Umbilical cord (tissue), 2 donors: ENCODE data around the gene DYNLT3. TPM values are rescaled to one million over a fixed set of nuclear protein-coding genes. Genes with fewer than 3 reads are reported as not detected.
A peak's percentile ranks its signal among the peaks of the same experiment; 100 is the strongest.

Experiments
- DNase-seq: peaks from one replicate; pipeline ENCODE4 v3.0.0-alpha.2; 2015; ENCODE audit warnings: low spot score
- total RNA-seq: library from RNA; depleted of rRNA; stranded (reverse); fragments of >200 nt; gene quantifications from one replicate; pipeline ENCODE4 v1.2.3, GENCODE V29; 2014; ENCODE audit warnings: low replicate concordance; ENCODE audit not compliant: insufficient read depth

DYNLT3 gene
- total RNA-seq, result 46.5 TPM

- peak; percentile 74 for DNase-seq
Measured at GRCh38 chrX:37846934-37847732, at the start of gene DYNLT3. Gene DYNLT3 (minus strand): TSS chrX:37847571. CDS start chrX:37847510, 61 bp downstream.

- peak; percentile 61 for DNase-seq
Measured at GRCh38 chrX:37896511-37896890, 49.1 kb upstream of the DYNLT3 start.

GRCh38 chrX:37895795-37896510 is 48.6 kb upstream of the DYNLT3 start:
- DNase-seq, result no peak

- no peak for DNase-seq
Measured at GRCh38 chrX:37894725-37895124, 47.4 kb upstream of the DYNLT3 start.

- DNase-seq, result no peak
Measured at GRCh38 chrX:37888010-37888409, 40.6 kb upstream of the DYNLT3 start.

- DNase-seq, result no peak
Measured at GRCh38 chrX:37887347-37887746, 40.0 kb upstream of the DYNLT3 start.

GRCh38 chrX:37883196-37883595 is 35.8 kb upstream of the DYNLT3 start:
- DNase-seq, result no peak

- no peak for DNase-seq
Measured at GRCh38 chrX:37879692-37880091, 32.3 kb upstream of the DYNLT3 start.

GRCh38 chrX:37876716-37877115 is 29.3 kb upstream of the DYNLT3 start:
- no peak for DNase-seq

- DNase-seq, result no peak
Measured at GRCh38 chrX:37875675-37876074, 28.3 kb upstream of the DYNLT3 start.

GRCh38 chrX:37873220-37873619 is 25.8 kb upstream of the DYNLT3 start:
- DNase-seq, result no peak

GRCh38 chrX:37872303-37872655 is 24.9 kb upstream of the DYNLT3 start:
- no peak for DNase-seq

- DNase-seq, result peak; percentile 23
Measured at GRCh38 chrX:37871626-37872302, 24.4 kb upstream of the DYNLT3 start.

GRCh38 chrX:37867536-37868153 is 20.3 kb upstream of the DYNLT3 start:
- DNase-seq, result no peak

GRCh38 chrX:37863728-37864127 is 16.4 kb upstream of the DYNLT3 start:
- DNase-seq, result no peak

- no peak for DNase-seq
Measured at GRCh38 chrX:37862851-37863250, 15.5 kb upstream of the DYNLT3 start.

GRCh38 chrX:37860721-37861120 is 13.3 kb upstream of the DYNLT3 start:
- peak; percentile 2 for DNase-seq

- no peak for DNase-seq
Measured at GRCh38 chrX:37854748-37855147, 7.4 kb upstream of the DYNLT3 start.

GRCh38 chrX:37854148-37854547 is 6.8 kb upstream of the DYNLT3 start:
- no peak for DNase-seq

- no peak for DNase-seq
Measured at GRCh38 chrX:37847733-37848197, 394 bp upstream of the DYNLT3 start.

GRCh38 chrX:37846558-37846933 is 825 bp downstream of the DYNLT3 start:
- DNase-seq, result no peak

- DNase-seq, result no peak
Measured at GRCh38 chrX:37846141-37846540, 1.2 kb downstream of the DYNLT3 start.
